Pancreas (tissue), 10 donors: ENCODE data around the gene CLIC5. TPM values are rescaled to one million over a fixed set of nuclear protein-coding genes. Genes with fewer than 3 reads are reported as not detected.

ENCODE experiments used
- ATAC-seq, 4 donors: fragments of 200-7000 bp; cut with Tn5 transposase; one replicate each; pipeline versions ENCODE4 v1.8.0 to v1.9.1; 2020; ENCODE audit warnings: mild to moderate bottlenecking in 4 of 4, moderate library complexity in 4 of 4
- DNase-seq, 6 donors: peaks; one replicate each; pipeline ENCODE4 v3.0.0-alpha.2; 2020
- FAIRE-seq: peaks from 2 replicates; lab custom pipeline; 2012; peaks lifted over from hg19 to GRCh38; lab: Jason Lieb, UNC
- H3K27ac ChIP-seq, 4 donors: fragments of 200-600 bp; sonication (generic); 1 replicate in 3 of 4; 2 replicates in 1 of 4; pipeline versions ENCODE4 v1.5.0 to v1.8.0; 2020
- H3K27me3 ChIP-seq, 4 donors: fragments of 200-600 bp; one replicate each; pipeline ENCODE4 v1.8.0; 2021
- H3K36me3 ChIP-seq, 3 donors: fragments of 200-600 bp; sonication (generic) in 1 of 3; one replicate each; pipeline versions ENCODE4 v1.5.0 to v1.8.0; 2020 to 2021
- H3K4me1 ChIP-seq, 3 donors: fragments of 200-600 bp; one replicate each; pipeline ENCODE4 v1.8.0; 2021
- H3K4me3 ChIP-seq, 4 donors: fragments of 200-600 bp; sonication (generic) in 2 of 4; one replicate each; pipeline versions ENCODE4 v1.5.0 to v1.8.0; 2020 to 2021
- H3K9me3 ChIP-seq, 4 donors: fragments of 200-600 bp; one replicate each; pipeline ENCODE4 v1.8.0; 2021
- CTCF ChIP-seq, 4 donors: fragments of 200-600 bp; sonication (generic) in 3 of 4; IDR thresholded peaks; one replicate each; pipeline versions ENCODE4 v1.5.0 to v1.8.0; 2021; ENCODE audit warnings: antibody characterized with exemption in 4 of 4
- WGBS, 2 donors: extraction: QIAGEN DNeasy Blood & Tissue Kit; methylation state at CpG; one replicate each; pipeline ENCODE4 v1.1.7; 2013; 5-methylcytosine and 5-hydroxymethylcytosine counted together
- intact Hi-C, 3 donors: fragments of 100-400 bp; cut with DNase I; formaldehyde crosslinking; loops; one replicate each; pipeline versions ENCODE4 v1.11.1 to v1.14.2; 2022
- polyA plus RNA-seq, 2 donors: library from polyadenylated mRNA; stranded (reverse); fragments of 200-250 nt; gene quantifications; one replicate each; pipeline ENCODE4 v1.2.3, GENCODE V29; 2013
- total RNA-seq, 6 donors: library from RNA; stranded (reverse); fragmentation: NEBNext Ultra II Directional in 4 of 6; extraction: Animal tissue kit (Norgen Biotek cat#: 25700) in 4 of 6; gene quantifications; one replicate each; pipeline versions ENCODE4 v1.2.1 to v1.2.4, GENCODE V29; 2021 to 2023
- donor health status: healthy with polysubstance abuse.
- donor health status: DM: no; HTN: no; CAD: no; lungs with moderate emphysema.
- donor health status: DM: no; HTN: no; CAD: no.
- donor health status: control.
- donor health status: control.
- donor health status: Bipolar disorder and iron deficiency.
- donor health status: DM: yes; HTN: yes; CAD: no.
- donor health status: DM: no; HTN: no; CAD: no.
- donor health status: DM: no; HTN: no; CAD: no.
- donor health status: DM: yes; HTN: yes; CAD: no.

CLIC5 gene
- total and polyA plus RNA-seq, 8 donors: 0.53 to 2.1 (median 1.3) TPM

GRCh38 chr6:45841062-45841461, 174.6 kb downstream of the CLIC5 start:
- 73 to 78% methylated on average over 2 to 3 of the region's 3 CpGs for WGBS, 2 donors
- H3K27ac ChIP-seq: no peak overlapping the region
- ATAC-seq: no peak
- no peaks in the 10 kb centered on the region for H3K36me3 ChIP-seq
- H3K4me3 ChIP-seq: no peak overlapping the region
- intact Hi-C loops: no loop called here
- TF ChIP-seq CTCF (IDR thresholded peaks at IDR 0.05): no peak
- FAIRE-seq: no peak
- no peaks in the 10 kb centered on the region for H3K4me1 ChIP-seq
- DNase-seq: no peak
- H3K9me3 ChIP-seq: no peaks in the 10 kb centered on the region
- no peaks in the 10 kb centered on the region for H3K27me3 ChIP-seq

- intact Hi-C loops: no loop called here
- FAIRE-seq (no peak), DNase-seq (no peak), ATAC-seq (no peak)
- H3K9me3 ChIP-seq: no peaks in the 10 kb centered on the region
- WGBS, 2 donors: 75 to 79% methylated on average over 2 of the region's 2 CpGs
- H3K27me3 ChIP-seq: no peaks in the 10 kb centered on the region
- no peaks in the 10 kb centered on the region for H3K36me3 ChIP-seq
- no peak for TF ChIP-seq CTCF (IDR thresholded peaks at IDR 0.05)
- no peak overlapping the region for H3K27ac ChIP-seq
- H3K4me1 ChIP-seq: no peaks in the 10 kb centered on the region
- no peak overlapping the region for H3K4me3 ChIP-seq
Observed at GRCh38 chr6:45838996-45839395, 176.7 kb downstream of the CLIC5 start.

GRCh38 chr6:45838451-45838850, 177.2 kb downstream of the CLIC5 start:
- Histone ChIP-seq H3K4me3 (no peak overlapping the region), H3K36me3 (no peaks in the 10 kb centered on the region), H3K27me3 (no peaks in the 10 kb centered on the region), H3K27ac (no peak overlapping the region), H3K9me3 (no peaks in the 10 kb centered on the region), H3K4me1 (no peaks in the 10 kb centered on the region)
- 70 to 76% methylated on average over 2 of the region's 2 CpGs for WGBS, 2 donors
- DNase-seq: no peak
- intact Hi-C loops: no loop called here
- TF ChIP-seq CTCF (IDR thresholded peaks at IDR 0.05): no peak
- no peak for ATAC-seq
- FAIRE-seq: no peak

GRCh38 chr6:45837541-45838200, 178.0 kb downstream of the CLIC5 start:
- H3K4me1 ChIP-seq: no peaks in the 10 kb centered on the region

More at GRCh38 chr6:45837541-45838200, 178.0 kb downstream of the CLIC5 start:
- no peak overlapping the region for H3K27ac ChIP-seq
- 55 to 58% methylated on average over 5 of the region's 5 CpGs for WGBS, 2 donors
- TF ChIP-seq CTCF (IDR thresholded peaks at IDR 0.05): no peak
- H3K9me3 ChIP-seq: no peaks in the 10 kb centered on the region
- ATAC-seq (no peak), FAIRE-seq (no peak), DNase-seq (no peak)
- H3K27me3 ChIP-seq: no peaks in the 10 kb centered on the region
- intact Hi-C loops: no loop called here
- no peak overlapping the region for H3K4me3 ChIP-seq
- H3K36me3 ChIP-seq: no peaks in the 10 kb centered on the region
